WERI-Rb-1 (cell line): ENCODE data around the gene DNM3.

Experiments used
- DNase-seq: peaks from one replicate; pipeline ENCODE4 v3.0.0-alpha.2; 2020
- H3K27ac ChIP-seq: fragments of 250-450 bp; sonication (Bioruptor Pico); 2 replicates; pipeline ENCODE4 v1.5.1; 2020; ENCODE audit warnings: mild to moderate bottlenecking, moderate library complexity
- H3K27me3 ChIP-seq: fragments of 250-450 bp; sonication (Bioruptor Pico); 2 replicates; pipeline ENCODE4 v1.5.1; 2021; ENCODE audit warnings: mild to moderate bottlenecking, low read depth, moderate library complexity; ENCODE audit not compliant: insufficient read depth, severe bottlenecking
- H3K36me3 ChIP-seq: fragments of 250-450 bp; sonication (Bioruptor Pico); 2 replicates; pipeline ENCODE4 v1.5.1; 2020; ENCODE audit warnings: mild to moderate bottlenecking, moderate library complexity
- H3K4me3 ChIP-seq: 2 replicates; pipeline ENCODE4 v1.5.1; 2011; ENCODE audit warnings: low read depth, mild to moderate bottlenecking, control low read depth, low read length
- H3K9me3 ChIP-seq: fragments of 250-450 bp; sonication (Bioruptor Pico); 2 replicates; pipeline ENCODE4 v1.5.1; 2021; ENCODE audit warnings: mild to moderate bottlenecking, moderate library complexity; ENCODE audit not compliant: severe bottlenecking
- TF ChIP-seq, protein P1 (sequence below): IDR thresholded peaks from 2 replicates; pipeline ENCODE4 v1.5.1; 2011; ENCODE audit warnings: low read depth, mild to moderate bottlenecking, control low read depth, inconsistent platforms, low read length

Gene DNM3

DNA sequence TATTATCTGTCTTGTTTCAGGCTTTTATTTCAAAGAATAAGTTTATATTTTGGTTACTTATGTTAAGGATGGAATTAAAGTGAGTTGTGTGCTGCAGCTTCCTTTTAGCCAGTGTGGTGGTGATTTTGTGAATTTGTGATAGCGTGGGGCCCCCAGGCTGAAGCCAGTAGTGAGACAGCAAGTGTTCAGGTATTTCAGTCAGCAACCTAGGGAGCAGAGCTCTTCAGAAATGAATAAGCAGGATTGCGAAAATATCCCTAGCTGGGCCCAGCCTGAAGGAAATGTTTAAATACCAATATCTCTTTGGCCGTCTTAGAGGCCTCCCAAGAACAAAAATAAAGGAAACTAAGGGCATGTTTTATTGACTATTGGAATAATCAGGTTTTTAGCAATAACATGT is 428.3 kb downstream of the DNM3 start:
- H3K27me3 ChIP-seq: no peaks in the 10 kb centered on the region
- TF ChIP-seq, protein P1, sequence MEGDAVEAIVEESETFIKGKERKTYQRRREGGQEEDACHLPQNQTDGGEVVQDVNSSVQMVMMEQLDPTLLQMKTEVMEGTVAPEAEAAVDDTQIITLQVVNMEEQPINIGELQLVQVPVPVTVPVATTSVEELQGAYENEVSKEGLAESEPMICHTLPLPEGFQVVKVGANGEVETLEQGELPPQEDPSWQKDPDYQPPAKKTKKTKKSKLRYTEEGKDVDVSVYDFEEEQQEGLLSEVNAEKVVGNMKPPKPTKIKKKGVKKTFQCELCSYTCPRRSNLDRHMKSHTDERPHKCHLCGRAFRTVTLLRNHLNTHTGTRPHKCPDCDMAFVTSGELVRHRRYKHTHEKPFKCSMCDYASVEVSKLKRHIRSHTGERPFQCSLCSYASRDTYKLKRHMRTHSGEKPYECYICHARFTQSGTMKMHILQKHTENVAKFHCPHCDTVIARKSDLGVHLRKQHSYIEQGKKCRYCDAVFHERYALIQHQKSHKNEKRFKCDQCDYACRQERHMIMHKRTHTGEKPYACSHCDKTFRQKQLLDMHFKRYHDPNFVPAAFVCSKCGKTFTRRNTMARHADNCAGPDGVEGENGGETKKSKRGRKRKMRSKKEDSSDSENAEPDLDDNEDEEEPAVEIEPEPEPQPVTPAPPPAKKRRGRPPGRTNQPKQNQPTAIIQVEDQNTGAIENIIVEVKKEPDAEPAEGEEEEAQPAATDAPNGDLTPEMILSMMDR: no peak
- DNase-seq: no peak
- no peak overlapping the region for H3K27ac ChIP-seq
- H3K4me3 ChIP-seq: no peak overlapping the region
- no peaks in the 10 kb centered on the region for H3K36me3 ChIP-seq
- H3K9me3 ChIP-seq: no peaks in the 10 kb centered on the region

DNA sequence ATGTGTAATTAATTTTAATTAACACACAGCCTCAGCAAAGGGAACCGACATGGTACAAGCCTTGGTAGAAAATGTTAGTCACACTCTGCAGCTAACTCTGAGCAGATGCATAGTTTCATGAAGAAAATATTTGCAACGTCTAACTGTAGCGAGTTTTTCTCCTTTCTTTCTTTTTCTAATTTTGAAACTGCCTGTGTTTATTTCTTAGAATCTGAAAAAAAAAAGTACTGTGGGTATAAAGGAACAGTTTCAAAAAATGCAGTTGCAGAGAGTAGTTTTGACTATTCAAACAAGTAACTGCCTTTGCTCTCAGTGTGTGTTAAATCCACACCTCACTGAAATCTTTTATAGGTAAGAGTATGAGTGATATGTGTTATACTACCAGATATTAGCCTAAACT is 429.3 kb downstream of the DNM3 start:
- no peak for DNase-seq
- Histone ChIP-seq H3K4me3 (no peak overlapping the region), H3K9me3 (no peaks in the 10 kb centered on the region), H3K27me3 (no peaks in the 10 kb centered on the region), H3K36me3 (no peaks in the 10 kb centered on the region), H3K27ac (no peak overlapping the region)
- TF ChIP-seq, protein P1: no peak

DNA sequence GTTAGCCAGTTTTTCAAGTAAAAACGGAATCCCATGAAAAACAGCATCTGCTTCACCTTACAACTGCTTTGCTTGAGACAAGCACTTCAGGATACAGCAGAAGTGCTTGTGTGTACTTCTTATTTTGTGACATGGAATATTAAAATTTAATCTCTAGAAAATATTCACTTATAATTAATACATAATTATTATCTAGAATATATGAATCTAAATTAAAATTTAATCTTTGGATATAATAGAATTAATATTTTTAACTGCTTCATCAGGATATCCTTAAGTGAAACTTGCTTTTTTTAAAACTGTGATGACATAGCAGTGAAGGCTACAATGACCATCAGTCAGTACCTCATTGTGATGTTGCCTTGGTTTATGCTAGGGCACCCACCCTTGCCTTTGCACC is 430.8 kb downstream of the DNM3 start:
- TF ChIP-seq, protein P1: no peak
- no peak for DNase-seq
- Histone ChIP-seq H3K27me3 (no peaks in the 10 kb centered on the region), H3K4me3 (no peak overlapping the region), H3K27ac (no peak overlapping the region), H3K9me3 (no peaks in the 10 kb centered on the region), H3K36me3 (no peaks in the 10 kb centered on the region)

DNA sequence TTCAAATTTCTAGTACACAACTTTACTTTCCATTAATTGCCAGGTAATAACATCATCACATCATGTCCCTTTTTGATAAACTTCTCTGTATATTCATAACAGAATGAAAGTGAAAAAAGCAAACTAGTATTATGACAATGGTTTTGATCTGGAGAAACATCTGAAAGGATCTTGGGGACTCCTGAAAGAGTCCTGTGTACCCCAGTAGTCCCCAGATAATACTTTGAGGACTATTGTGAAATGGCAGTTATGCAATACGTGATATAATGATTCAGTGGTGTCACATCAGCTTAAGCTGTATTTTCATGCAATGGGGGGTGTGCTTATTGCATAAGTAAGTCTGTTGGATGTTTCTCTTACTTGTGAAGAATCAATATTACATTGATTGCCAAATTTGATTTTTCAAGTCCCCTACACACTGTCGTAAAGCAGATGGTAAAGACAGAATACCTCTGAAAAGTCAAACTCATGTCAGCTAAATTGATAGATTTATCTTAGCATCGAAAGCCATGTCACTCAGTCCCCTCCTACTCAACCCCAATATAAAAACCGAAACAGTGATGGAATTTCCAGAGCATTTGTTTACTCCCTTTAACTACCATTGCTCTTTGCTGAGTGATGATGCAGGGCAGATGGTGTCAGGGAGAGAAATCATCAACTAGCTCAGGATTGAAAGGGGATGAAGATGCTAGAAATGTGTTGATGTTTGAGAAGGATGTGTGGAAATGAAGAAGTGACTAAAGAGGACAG is 432.5 kb downstream of the DNM3 start:
- no peak overlapping the region for H3K4me3 ChIP-seq
- DNase-seq: no peak
- no peaks in the 10 kb centered on the region for H3K36me3 ChIP-seq
- no peak overlapping the region for H3K27ac ChIP-seq
- H3K27me3 ChIP-seq: no peaks in the 10 kb centered on the region
- TF ChIP-seq, protein P1: no peak
- H3K9me3 ChIP-seq: no peaks in the 10 kb centered on the region

DNA sequence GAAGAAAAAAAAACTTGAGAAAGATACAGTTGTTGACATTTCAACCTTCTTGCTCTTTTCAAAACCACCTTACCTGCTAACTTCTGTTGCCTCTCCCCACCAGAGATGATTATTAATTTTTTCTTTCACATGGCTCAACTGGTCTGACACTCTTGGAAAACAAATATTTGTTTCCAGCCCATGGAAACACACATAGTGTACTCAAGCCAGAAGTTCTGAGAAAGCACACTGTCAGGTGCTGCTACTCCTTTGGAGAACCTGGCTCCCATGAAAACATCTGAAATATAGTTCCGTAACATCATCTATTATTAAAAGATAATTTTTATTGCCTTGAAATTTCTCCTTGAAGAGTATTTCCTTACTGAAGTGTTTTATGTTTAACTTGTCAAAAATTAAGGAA is 434.2 kb downstream of the DNM3 start:
- Histone ChIP-seq H3K9me3 (no peaks in the 10 kb centered on the region), H3K27me3 (no peaks in the 10 kb centered on the region), H3K27ac (no peak overlapping the region), H3K4me3 (no peak overlapping the region), H3K36me3 (no peaks in the 10 kb centered on the region)
- TF ChIP-seq, protein P1: no peak
- no peak for DNase-seq
